Kidney tubule cell (primary cell): Measurements from ENCODE around the gene GJA5.
"Not testable (repeated sequence)": the region's sequence is repeated elsewhere in the genome, so short reads cannot be mapped to it uniquely, and the experiment has no call there.

ENCODE experiments used
- DNase-seq: peaks from one replicate; pipeline ENCODE4 v3.0.0-alpha.2; 2018; ENCODE audit warnings: low spot score

Gene GJA5

GRCh38 chr1:147762233-147763024 lies 2.0 kb upstream of the GJA5 start:
- peak; percentile 30 for DNase-seq

GRCh38 chr1:147758379-147759100 lies 1.9 kb downstream of the GJA5 start:
- no peak for DNase-seq

GRCh38 chr1:147757015-147757990 lies 3.1 kb downstream of the GJA5 start:
- DNase-seq, result peak; percentile 77

- DNase-seq, result peak; percentile 68
These were observed 4.1 kb downstream of the GJA5 start for GRCh38 chr1:147756341-147756740.

- no peak for DNase-seq
These were observed 5.7 kb downstream of the GJA5 start for GRCh38 chr1:147754661-147755060.

- DNase-seq, result no peak
These were observed 7.3 kb downstream of the GJA5 start for GRCh38 chr1:147753081-147753480.

- DNase-seq, result no peak
These were observed 7.9 kb downstream of the GJA5 start for GRCh38 chr1:147752511-147752910.

GRCh38 chr1:147751346-147751745 lies 9.1 kb downstream of the GJA5 start:
- no peak for DNase-seq

- peak; percentile 23 for DNase-seq
These were observed 9.7 kb downstream of the GJA5 start for GRCh38 chr1:147750618-147751217.

GRCh38 chr1:147749792-147750191 lies 10.6 kb downstream of the GJA5 start:
- no peak for DNase-seq

GRCh38 chr1:147748676-147749350 lies 11.6 kb downstream of the GJA5 start:
- DNase-seq, result peak; percentile 47

- no peak for DNase-seq
These were observed 12.4 kb downstream of the GJA5 start for GRCh38 chr1:147747966-147748365.

- DNase-seq, result no peak
These were observed 15.1 kb downstream of the GJA5 start for GRCh38 chr1:147745271-147745670.

- no peak for DNase-seq
These were observed 19.3 kb downstream of the GJA5 start for GRCh38 chr1:147741065-147741464.

GRCh38 chr1:147740391-147740790 lies 20.0 kb downstream of the GJA5 start:
- no peak for DNase-seq

- no peak for DNase-seq
These were observed 21.5 kb downstream of the GJA5 start for GRCh38 chr1:147738739-147739476.

- DNase-seq, result no peak
These were observed 22.3 kb downstream of the GJA5 start for GRCh38 chr1:147738129-147738528.

- DNase-seq, result no peak
These were observed 23.5 kb downstream of the GJA5 start for GRCh38 chr1:147736883-147737282.

GRCh38 chr1:147735423-147735822 lies 25.0 kb downstream of the GJA5 start:
- no peak for DNase-seq

GRCh38 chr1:147734291-147734841 lies 26.0 kb downstream of the GJA5 start:
- DNase-seq, result not testable (repeated sequence)
